GM21367 (cell line): ENCODE measurements around the gene SHC2.
"Not testable (repeated sequence)": the region's sequence is repeated elsewhere in the genome, so short reads cannot be mapped to it uniquely, and the experiment has no call there.

Experiments used
- ATAC-seq: cut with Tn5 transposase; IDR thresholded peaks from one replicate; pipeline ENCODE4 v1.9.1; 2021; ENCODE audit not compliant: unreplicated experiment

The SHC2 gene

DNA sequence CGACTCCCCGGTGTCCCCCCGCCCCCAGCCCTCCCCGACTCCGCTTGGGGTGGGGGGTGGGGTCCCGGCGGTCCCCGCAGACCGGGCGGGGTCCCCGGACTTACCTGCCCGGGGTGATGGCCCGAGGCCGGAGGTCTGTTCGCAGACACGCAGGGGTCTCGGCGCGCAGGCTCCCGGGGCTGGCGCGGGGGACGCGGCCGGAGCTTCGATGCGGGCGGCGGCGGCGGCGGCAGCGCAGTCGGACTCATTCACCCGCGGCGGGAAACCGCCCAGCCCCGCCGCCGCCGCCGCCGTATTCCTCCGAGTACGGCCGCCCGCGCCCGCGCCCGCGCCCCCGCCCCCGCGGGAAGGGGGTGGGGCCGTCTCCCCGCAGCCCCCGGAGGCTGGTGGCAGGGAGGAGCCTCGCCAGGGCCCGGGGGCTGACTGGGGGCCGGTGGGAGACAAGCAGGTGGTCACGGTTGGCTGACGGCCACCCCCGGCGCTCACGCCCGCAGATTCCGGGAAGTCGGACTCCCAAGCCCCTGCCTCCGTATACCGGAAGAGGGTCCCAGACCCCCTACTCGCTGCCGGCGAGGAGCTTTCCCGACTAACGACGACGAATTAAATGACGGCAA is 51.8 kb downstream of the SHC2 start, which contains the start of gene C2CD4C:
Gene C2CD4C (minus strand): TSS at position 246 of the 614 bp plus-strand sequence. CDS start 786 bp downstream, outside the sequence.
- no peak for ATAC-seq

GRCh38 chr19:408441-408901 is 52.4 kb downstream of the SHC2 start:
- ATAC-seq: no peak

DNA sequence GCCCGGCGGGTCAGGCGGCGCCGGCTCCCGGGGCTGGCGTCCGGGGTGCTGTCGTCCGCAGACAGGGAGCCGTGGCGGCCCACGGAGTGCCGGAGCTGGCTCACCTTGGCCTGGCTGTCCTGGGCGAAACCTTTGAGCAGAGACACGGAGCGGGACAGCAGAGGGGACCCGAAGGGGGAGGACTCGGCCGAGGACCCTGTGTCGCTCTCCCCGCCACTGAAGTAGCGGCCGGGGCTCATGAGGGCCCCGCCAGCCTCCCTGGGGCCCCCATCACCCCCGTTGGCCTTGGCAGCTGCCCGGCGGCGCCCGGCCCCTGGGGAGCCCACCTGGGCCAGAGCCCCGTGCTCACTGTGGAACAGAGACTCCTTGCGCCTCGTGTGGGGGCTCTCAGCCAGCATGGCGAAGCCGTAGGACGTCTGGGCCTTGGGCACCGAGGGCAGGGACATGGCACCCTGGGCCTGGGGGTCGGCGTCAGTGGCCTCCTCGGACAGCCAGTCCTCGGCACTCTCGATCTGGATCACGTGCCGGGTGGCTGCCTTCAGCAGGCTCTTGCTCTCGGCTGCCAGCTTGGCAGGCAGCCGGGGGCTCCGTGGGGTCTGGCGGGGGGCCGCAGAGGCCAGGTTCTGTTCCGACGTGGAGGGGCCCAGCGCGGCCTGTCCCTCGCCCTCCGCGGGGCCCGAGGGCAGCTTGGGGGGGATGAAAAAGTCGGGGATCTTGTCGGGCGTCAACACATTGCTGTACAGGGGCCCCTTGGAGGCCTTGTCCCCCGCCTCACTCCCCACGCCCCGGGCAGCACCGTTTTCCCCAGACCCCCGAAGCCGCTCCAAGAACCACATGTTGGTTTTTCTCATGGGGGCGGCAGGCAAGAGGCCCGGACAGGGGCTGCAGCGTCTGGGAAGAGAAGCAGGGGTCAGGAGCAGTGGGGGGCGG is 53.1 kb downstream of the SHC2 start:
- ATAC-seq: no peak

DNA sequence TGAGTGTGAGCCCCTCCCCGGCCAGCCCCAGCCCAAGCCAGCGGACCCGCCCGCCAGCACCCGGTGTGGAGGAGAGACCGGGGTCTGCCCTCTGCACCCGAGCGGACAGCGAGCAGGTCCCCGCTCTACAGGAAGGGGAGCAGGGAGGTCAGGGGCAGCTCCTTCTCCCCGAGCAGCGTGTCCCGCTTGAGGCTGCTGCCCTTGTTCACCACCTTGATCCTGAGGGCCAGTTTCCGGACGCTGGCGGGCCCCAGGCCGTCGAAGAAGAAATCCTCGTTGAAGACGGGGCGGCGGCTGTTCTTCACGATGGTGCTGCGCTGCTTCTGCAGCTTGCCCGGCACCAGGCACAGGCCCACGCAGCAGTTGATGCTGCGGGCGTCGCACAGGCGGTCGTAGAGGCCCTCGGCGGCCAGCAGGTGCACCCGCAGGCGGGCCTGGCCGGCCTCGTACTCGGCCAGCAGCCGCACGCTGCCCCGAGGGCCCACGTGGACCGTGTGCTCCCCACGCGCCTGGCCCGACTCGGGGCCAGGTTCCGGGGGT is 53.8 kb downstream of the SHC2 start:
- no peak for ATAC-seq

GRCh38 chr19:406135-406781 is 54.6 kb downstream of the SHC2 start:
- ATAC-seq: no peak

DNA sequence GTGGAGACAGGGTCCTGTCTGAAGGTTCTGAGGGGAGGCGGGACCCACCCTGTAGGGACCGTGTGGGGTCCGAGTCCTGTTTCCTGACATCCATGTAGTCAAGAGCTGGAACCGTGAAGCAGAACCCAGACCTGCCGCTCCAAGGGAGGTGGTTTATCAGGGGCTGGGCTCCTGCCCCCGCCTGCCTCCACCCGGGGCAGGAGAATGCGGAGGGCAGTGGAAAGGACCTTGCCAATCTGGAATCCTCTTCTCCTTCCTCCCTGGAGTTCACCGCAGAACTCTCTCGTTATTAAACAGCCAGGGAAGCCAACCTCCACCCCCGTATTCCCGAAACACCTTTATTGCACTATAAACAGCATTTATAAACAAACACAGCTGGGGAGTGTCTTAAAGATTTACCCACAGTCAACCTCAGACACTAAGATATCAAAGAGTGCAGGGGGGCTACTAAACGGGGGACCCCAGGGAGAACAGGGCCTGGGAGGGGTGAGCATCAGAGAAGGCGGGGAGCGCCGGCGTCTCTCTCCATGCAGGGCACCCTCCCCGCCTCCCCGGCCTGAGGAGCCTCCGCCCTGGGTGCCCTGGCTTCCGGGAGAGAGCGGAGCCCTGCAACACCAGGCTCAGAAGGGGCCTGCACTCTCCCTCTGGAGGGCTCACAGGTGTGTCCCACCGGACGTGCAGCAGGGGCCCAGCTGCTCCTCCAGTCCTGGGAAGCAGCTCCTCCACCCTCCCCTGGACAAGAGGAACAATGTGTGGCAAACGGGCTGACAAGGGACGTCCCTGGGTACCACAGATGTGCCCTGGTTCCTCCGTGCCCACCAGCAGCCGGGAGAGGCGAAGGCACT is 55.5 kb downstream of the SHC2 start:
- ATAC-seq: no peak

DNA sequence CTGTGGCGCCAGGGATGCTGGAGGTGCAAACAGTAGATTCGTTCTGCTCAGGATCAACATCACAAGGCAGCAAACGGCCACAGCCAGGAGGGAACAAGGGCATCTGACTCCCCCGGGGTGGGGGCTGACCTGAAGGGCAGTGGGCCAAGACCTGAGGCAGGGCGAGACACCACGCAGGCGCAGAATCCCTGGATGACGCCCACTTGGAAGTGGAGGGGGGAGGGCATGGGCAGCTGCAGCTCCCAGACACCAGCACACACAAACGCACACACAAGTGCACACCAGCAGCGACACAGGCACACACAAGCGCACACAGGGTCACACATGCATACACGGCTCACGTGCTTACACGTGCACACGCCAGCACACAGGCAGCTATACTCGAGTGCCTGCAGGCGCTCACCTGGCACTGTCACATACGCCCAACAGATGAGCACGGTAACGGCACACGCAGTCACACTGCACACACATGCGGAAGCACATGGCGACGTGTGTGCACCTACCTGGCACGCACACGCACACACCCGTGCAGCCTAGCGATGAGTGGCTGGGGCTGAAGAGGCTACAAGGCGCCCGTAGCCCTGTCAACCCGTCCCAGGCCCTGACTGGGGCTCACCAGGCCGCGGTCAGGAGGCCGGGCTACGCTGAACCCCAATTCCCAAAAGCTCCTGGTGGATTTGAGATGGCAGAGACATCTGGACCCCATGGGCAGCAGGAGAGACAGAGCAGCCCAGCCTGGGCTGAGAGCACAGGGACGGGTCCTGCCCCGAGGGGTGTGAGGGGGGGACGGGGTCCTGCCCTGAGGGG is 57.4 kb downstream of the SHC2 start:
- no peak for ATAC-seq

- ATAC-seq: no peak
Observed at GRCh38 chr19:402786-403185, 58.0 kb downstream of the SHC2 start.

- no peak for ATAC-seq
Observed at GRCh38 chr19:401866-402511, 58.8 kb downstream of the SHC2 start.

DNA sequence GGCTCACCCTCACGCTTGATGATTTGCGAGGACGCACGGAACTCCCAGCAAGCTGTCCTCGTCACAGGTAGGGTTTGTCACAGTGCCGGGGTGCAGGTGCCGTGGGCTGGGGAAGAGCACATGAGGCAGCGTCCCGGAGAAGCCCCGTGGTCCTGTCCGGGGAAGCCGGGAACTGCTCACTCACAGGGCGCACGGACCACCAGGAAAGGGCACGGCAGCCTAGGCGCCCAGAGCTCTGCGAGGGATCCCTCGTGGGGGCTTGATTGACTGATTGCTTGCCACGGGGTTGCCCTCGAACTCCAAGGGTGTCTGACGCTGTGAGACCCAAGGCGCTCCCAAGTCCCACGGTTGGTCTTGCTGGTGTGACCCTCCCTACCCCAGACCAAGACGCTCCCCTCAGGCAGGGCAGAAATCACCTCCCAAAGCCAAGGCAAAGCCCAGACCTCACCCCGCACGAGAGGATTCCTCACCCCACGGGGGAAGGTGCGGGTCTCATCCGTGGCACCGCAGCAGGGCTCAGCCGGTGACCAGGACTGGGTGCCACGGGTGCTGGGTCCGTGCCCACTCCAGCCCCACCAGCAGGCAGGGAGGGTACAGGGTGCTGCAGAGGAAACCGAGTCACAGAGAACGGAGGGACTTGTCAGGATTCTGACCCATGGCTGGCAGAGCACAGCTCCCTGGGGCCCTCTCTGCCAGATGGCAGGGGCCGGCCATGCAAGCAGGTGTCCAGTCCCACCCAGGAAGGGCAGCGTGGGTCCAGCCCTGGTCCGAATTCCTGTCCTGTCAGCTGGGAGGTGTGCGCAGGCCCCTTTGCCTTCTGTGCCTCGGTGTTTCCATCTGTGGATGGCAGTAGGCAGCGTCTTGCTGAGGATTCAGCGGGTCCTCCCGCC is 59.6 kb downstream of the SHC2 start:
- no peak for ATAC-seq

- no peak for ATAC-seq
Observed at GRCh38 chr19:399370-399769, 61.5 kb downstream of the SHC2 start.

- no peak for ATAC-seq
Observed at GRCh38 chr19:398719-399118, 62.1 kb downstream of the SHC2 start.

GRCh38 chr19:397941-398706 is 62.7 kb downstream of the SHC2 start:
- ATAC-seq: no peak

DNA sequence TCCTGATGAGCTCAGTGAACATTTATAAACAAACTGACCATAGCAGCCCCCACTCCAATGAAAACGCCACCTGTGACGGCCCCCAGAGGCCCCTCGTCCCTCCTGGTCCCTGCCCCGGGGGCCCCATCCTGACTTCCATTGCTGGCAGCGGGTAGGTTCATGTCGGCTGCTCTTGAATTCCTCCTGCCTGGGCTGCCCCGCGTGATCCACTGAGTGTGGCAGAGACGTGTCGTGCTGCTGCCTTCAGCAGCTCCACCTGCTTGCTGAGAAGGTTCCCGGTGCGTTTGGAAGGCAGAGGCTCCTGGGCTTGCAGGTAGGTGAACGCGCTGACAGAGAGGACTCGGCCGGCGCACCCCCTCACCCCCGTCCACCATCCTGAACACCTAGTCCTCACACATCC is 63.5 kb downstream of the SHC2 start:
- no peak for ATAC-seq

GRCh38 chr19:395467-395866 is 65.4 kb downstream of the SHC2 start:
- ATAC-seq: no peak

DNA sequence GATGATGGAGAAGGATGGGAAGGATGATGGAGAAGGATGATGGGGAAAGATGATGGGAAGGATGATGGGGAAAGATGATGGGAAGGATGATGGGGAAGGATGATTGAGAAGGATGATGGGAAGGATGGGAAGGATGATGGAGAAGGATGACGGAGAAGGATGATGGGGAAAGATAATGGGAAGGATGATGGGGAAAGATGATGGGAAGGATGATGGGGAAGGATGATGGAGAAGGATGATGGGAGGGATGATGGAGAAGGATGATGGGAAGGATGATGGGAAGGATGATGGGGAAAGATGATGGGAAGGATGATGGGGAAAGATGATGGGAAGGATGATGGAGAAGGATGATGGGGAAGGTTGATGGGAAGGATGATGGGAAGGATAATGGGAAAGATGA is 66.0 kb downstream of the SHC2 start:
- not testable (repeated sequence) for ATAC-seq

- not testable (repeated sequence) for ATAC-seq
Observed at GRCh38 chr19:393560-393959, 67.3 kb downstream of the SHC2 start.
